Measurements from ENCODE around the gene RNF220. TPM values are rescaled to one million over a fixed set of nuclear protein-coding genes. Genes with fewer than 3 reads are reported as not detected.

The RNF220 gene
- total RNA-seq, 1 donor from 2014 or later: 83.7 TPM

DNA sequence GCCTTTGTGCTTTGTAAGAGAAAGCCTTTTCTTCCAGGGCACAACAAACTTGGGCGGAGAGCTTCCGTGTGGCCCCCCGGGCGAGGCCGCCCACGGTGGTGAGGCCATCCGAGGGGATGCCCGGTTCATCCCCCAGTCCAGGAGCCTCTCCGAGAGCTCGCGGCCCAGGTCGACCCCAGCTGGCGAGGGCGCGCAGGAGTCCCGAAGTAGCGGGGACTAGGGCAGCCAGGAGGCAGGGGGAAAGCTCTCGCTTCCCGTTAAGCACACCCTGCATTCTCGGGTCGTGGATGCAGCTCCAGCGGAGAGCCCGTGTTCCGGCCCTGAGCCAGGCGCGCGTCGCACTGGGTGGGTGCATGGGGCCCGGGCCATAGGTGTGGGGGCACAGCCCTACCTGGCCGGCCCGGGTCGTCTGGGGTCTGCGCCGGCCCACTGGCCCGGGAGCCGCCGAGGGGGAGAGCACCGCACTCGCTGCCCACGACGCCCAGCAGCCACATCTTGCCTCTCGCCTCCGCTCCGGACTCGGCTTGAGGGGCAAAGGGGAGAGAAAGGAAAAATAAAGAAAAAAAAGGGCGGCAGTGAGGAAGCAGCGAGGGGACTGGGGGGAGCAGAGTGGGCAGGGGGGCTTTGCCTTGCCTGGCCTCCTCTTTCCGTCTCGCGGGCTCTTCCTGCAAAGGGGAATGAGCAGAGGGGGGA lies 1.8 kb downstream of the RNF220 start:
- intact Hi-C loops (cut with micrococcal nuclease): no loop called here

DNA sequence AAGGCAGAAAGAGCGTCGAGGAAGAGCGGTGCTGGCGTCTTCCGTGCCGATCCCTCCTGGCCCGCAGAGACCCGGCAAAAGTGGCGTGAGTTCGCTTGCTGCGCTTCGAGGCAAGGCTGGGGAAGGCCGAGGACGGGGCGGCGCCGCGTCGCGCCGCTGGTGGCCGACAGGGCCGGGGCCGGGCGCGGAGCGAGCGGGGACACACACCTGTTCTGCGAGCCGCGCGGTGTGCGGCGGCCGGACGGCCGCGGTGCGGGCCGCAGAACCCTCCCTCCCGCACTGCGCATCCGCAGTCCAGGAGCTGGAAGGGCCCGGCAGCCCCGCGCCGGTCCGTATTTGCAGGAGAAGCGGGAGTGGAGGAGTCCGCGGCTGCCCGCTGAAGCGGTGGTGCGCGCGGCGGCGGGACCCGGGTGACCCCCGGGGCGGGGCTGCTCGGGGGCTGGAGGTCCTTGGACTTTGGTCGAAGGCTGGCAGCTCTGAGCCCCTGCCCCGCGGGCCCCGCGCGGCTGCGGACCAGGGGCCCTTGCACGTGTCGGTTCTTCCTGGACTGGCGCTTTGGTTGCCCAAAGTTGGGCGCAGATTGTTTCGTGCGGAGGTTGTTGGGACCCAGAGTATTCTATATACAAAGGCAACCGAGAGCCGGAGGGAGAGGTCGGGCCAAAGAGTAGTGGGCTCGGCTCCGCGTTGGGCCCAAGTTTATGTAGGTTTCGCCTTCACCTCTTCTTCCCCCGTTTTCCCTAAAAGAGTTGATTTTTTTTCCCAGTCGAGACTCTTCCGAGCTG lies 2.6 kb downstream of the RNF220 start:
- intact Hi-C loops (cut with micrococcal nuclease): no loop called here

DNA sequence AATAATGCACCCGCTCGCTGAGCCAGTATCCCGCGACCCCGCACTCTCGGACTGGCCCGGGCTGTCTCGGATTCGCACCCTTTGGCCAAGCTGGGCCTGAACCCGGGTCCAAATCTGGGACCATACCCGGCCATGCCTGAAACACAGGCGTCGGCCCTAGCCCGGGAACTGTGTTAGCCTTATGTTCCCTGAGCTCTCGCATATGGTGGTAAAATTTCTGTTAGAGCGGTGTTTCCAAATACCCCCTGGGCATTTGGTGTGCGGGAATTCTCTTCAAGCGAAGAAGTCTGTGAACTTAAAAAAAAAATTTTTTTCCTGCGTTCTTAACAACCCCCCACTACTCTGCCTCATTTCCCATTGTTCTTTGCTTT lies 3.1 kb downstream of the RNF220 start:
- intact Hi-C loops (cut with micrococcal nuclease): no loop called here

DNA sequence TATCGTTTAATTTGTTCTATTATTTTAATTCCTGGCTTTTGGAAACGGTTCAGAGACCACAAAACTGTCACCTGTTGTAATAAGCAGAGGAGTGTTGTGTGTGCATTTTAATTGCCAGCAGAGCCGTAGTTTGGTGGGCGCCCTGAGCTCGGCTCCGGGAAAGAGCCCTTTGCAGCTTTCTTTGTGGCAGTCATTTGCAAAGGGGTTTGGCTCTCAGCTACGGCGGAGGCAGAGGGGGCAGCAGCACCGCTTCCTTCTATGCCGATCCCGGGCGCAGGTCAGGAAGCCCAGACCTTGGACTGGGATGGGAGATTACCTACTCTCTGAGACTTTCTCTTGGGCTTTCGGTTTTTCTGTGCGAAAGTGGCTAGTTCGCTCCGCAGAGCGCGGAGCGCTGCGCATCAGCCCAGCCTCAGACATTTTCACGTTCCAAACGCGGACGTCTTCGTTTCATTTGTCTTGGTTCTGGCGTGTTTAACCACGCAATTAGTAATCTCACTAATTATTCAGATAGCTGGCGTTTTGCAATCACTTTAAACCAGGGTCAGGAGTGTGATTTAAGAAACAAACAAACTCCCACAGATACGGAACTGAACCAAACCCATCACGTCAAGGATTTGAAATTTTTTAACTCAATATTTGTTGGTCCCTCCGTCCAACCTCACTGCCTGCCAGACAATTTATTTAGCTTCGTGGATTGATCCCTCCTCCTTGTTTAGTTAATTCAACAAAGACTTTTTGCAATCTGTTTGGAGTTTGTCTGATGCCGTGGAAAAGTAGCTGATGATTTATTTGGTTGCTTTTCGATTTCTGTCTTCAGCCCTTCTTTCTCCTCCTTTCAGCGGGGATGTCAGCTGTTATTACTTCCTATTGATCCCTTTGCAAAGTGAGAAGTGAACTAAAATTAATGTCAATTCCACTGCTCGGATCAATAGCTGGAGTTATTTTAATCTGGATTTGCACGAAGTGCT lies 3.9 kb downstream of the RNF220 start:
- intact Hi-C loops (cut with micrococcal nuclease): no loop called here

DNA sequence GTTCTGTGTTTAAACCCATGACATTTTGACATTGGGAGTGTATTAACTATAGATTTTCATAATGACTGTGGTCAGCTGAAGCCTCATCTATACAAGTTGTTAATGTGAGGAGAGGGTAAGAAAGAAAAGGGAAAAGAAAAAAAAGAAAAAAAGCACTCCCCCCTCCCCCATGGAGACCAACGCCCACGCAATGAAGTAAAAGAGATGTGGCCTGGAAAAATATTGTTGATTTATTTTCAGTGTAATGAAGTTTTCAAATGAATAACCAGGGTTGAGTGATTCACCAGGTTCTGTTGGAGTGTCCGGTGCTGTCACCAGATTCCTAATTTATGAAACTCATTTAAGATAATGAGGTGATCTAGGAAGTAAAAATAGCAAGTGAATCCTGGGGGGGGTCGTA lies 4.7 kb downstream of the RNF220 start:
- intact Hi-C loops (cut with micrococcal nuclease): no loop called here

DNA sequence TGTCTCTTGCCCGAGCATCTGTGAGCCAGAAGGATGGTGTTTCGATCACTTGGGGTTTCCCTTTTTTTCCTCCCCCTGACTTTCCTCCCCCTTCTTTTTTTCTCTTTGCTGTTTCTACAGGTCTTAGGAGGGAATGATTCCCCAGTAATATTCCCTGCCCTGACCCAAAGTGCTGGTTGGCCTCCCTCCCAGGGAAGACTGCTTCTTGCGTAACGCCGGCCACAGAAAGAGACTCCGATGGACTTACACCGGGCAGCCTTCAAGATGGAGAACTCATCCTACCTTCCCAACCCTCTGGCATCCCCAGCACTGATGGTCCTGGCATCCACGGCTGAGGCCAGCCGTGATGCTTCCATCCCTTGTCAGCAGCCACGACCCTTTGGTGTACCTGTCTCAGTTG lies 6.8 kb downstream of the RNF220 start:
- intact Hi-C loops (cut with micrococcal nuclease): no loop called here

DNA sequence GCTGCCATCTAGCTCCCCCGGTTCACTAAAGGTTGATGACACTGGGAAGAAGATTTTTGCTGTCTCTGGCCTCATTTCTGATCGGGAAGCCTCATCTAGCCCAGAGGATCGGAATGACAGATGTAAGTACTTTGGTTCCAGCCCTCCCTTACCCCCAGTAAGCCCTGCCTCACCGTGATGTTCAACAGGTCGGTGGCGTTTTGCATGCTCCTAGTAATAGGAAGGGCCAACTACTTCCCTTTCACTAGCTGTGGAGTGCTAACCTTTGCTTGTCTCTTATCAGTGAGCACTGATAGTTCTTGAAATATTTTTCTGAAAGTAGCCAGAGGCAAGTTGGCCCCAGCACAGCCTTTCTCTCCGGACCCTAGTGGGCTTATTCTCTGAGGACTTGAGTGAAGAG lies 7.5 kb downstream of the RNF220 start:
- intact Hi-C loops (cut with micrococcal nuclease): no loop called here

DNA sequence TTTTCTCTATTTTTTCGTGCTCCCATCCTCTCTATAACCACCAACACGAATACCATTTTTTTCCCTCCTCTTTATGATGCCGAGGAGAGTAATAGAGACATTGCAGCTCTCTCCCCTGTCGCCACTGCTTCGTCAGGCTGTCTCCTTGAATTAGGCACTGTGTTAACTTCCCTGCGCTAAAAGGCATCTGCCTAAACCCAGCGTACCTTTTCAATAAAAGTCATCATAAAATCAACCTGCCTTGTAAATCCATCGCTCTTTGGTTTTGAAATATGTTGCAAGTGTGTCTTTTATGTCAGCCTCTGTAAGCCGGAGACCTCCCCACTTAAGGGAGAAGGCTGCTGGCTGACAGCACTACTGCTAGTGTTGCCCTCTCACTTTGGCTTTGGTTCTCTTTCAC lies 8.7 kb downstream of the RNF220 start:
- intact Hi-C loops (cut with micrococcal nuclease): no loop called here

DNA sequence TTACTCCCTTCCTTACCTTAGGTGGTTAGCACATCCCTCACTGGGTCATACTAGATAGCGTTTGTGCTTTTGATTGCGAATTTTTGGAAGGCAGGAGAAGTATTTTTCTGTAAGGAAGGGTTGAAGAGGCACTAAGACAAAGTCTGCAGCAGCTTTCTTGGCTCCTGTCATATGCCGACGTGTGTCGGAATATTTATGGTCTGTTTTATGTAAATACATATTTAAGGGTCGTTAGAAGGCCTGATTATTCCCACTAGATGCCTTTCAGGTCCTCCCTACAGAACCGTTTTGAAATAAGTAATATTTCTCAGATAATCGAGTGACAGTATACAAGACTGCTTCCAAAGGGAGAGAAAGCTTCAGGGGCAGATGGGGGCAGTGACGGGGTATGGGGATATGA lies 10.0 kb downstream of the RNF220 start:
- intact Hi-C loops (cut with micrococcal nuclease): no loop called here

DNA sequence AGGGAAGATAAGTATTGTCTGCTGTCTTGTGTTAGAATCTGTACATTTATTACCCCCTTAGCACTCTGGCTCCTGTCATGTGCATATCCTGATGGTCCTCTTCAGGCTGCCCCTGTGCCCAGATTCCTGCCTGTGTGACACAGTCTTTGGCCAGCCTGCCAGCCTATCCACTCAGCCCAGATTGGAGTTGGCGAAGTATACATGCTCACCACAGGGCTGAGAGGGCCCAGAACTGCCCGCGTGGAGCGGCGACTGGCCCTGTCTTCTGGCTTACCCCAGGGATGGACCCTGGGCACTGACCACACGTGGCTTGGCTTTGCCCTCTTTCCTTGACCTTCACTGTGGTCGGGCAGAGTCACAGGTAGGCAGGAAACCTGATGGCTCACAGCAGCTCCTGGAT lies 11.4 kb downstream of the RNF220 start:
- intact Hi-C loops (cut with micrococcal nuclease): no loop called here

DNA sequence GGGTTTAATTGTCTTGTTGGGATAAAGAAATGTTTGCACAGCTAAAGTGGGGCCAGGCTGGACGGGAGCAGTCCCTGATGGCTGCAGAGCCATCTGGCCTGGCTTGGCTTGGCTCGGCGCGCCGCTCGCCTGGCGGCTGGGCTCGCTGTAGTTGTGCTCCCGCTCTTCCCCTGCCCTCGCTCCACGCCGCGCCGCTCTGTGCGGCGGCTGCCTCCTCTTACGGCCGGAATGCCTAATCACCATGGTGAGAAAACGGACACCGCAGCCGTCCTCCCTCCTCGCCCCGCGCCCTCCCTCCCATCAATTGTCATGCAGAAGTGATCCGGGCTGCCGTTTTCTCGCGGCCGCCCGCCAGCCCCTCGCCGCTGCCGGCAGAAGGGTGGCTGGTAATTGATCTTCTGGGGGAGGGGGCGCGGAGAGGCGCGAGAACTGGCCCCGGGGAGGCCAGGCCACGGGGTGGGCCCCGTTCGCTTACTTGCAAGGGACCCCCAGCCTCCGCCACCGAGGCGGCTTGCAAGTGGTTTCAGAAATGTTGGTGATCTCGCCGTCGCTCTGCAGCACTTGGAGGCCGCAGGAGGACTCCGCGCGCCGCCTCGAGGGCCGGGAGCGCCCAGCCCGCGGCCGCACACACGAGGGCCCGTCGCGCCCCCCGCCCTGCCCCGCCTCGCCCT lies 12.4 kb downstream of the RNF220 start:
- intact Hi-C loops (cut with micrococcal nuclease): loop anchor here (2.0 kb wide), 1 partner anchor 13 kb away; the partner anchor contains the start of gene RNF220

DNA sequence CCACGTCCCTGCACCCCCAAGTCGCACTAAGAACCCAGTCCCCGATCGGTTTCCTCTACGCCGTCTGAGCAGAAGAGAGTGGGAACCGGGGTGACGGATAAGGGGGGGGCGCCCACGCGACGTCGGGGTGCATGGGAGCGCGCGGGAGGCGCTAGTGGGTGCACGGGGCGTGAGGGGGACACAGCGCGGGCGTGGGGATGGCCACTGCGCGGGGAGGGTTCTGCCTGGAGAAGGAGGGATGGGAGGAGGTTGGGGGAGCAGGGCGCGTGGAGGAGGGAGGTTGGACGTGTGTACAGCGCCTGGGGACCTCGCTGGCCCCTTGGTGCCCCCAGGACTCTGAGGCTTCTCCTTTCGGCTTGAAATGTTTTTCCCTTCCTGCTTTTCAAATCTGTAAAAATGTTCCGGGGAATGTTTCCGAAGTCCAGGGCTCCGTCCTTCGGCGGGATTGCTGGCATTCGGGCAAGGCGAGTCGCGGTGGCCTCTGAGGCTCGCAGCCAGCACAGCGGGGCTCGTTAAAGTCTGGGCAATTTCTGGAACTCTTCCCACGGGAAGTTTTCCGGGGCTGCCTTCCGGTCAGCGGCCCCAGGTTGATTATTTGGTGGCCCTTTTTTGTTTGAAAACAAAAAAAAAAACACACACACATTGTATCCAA lies 13.1 kb downstream of the RNF220 start:
- intact Hi-C loops (cut with micrococcal nuclease): loop anchor here (2.0 kb wide), 1 partner anchor 13 kb away; the partner anchor contains the start of gene RNF220

DNA sequence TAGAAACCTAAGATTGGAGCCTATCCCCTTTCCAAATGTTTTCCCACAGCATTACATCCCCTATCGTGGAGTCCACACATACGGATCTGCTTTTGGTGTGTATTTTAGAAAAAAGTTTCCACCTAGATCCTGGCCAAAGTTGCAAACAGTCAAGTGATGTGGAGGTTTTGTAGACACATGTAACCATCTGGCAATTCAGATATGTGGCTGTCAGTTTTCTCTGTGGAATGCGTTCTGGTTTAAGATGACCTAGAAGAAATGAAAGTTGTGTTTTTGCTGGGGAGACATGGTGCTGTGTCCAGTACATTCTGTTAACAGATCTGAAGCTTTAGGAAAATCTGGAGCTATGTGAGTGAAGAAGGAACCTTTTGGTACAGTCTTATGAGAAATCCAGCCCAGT lies 14.8 kb downstream of the RNF220 start:
- intact Hi-C loops (cut with micrococcal nuclease): loop anchor here (2.0 kb wide), 1 partner anchor 15 kb away; the partner anchor contains the start of gene RNF220

DNA sequence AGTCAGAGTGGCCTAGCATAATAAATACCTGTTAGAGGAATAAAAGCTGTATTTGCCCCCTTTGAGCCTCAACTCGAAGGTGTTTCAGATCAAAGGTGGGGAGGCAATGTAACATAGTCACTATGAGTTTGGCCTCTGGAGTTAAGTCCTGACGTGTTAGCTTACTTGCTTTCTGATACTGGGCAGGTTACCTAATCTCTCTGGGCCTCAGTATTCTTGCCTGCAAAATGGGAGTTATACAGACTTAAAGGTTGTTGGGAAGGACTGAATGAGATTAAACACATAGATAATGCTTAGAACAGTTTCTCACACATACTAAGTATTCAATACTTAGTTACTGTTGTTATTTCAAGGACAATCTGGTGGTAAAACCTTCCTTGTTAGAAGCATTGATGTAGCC lies 15.5 kb downstream of the RNF220 start:
- intact Hi-C loops (cut with micrococcal nuclease): no loop called here

DNA sequence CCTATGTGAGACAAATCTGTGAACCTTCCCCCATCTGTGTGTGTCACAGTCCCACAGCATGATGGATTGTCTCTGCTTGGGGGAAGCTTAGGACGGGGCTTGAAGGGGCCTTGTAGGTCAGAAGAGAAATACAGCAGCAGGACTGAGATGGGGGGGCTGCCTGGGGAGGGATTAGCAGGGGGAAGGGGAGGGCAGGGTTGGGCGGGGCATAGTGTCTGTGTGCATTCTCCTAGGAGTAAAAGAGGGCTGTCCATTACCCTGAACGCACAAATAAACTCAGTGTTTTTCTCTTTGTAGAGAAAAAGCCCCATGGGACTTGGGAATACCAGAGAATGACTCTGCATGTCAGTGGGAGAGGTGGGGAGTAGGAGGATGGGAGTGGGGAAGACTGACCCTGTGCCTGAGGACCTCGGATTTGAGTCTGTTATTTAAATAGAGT lies 16.4 kb downstream of the RNF220 start:
- intact Hi-C loops (cut with micrococcal nuclease): no loop called here

DNA sequence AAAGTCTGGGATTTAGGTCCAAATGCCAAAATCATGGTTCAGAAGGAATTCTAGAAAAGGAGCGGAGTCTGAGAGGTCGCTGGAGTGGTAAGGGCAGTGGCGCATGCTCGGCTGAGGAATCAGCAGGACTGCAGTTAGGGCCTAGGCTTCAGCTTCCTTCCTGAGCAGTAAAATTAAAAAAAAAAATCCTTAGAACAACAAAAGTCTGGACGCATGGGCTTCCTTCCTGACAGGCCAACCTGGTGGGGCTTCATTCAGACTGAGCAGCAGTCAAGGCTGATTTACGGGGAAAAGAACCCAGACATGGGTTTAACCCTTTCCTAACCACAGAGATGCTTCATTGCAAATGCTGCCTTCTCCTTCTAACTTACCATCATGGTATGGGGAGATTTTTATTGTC lies 17.1 kb downstream of the RNF220 start:
- intact Hi-C loops (cut with micrococcal nuclease): no loop called here

DNA sequence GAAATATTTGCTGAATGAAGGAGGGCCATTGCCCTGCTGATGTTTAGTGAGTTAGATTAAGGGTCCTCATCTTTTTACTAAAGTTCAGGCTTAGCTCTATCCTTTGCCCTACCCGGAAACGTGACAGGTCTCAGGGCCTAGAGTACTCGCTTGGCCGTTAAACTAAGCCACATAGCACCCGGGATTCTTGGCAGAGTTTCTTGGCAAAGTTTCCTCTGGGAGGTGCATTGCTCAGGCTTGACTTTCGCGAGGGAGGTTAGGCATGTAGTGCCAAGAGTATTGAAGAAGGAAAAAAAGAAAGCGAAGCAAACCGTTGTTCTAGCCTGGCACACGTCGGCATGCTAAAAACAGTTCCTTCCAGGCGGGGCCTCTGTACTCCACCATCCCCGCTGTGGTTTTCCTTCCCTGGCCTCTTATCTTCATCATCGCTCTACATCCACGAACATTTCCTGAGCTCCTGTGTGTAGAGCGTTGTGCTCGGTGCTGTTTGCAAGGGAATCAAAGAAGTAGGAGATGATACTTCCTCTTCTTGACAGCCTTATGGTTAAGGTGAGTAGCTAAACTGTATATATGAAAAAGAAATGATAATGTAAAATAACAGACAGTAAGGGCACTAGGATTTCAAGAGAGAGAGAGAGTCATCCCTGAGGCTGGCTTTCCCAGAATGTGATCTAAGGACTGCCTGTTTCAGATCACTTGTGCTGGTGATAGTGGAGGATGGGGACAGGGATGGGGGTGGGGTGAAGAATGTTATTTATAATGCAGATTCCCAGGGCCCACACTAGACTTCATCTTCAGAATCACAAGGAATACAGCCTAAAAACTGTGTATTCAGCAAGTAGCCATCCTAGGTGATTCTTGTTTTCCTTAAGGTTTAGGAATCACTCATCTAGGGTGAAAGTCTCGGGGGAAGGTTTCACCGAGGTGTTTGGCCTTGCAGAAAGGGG lies 18.8 kb downstream of the RNF220 start:
- intact Hi-C loops (cut with micrococcal nuclease): no loop called here

DNA sequence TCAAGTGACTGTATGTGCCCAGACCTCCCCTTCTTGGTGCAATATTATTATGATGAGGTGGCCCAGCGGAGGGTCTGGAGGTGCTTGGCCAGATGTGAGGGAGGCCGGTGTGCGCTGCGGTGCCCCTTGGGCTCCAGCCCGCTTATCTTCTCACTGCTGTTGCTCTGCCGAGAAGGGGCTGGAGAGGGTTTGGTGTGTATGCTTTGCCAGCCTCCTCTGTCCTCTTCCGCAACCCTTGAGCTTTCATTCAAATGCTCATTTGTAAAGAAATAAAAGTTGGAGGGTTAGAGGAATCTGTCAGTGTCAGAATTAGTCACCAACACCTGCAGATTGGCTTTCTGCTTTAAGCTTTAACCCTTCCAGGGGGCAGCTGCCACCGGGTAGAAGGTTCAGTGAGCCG lies 19.7 kb downstream of the RNF220 start:
- intact Hi-C loops (cut with micrococcal nuclease): no loop called here

DNA sequence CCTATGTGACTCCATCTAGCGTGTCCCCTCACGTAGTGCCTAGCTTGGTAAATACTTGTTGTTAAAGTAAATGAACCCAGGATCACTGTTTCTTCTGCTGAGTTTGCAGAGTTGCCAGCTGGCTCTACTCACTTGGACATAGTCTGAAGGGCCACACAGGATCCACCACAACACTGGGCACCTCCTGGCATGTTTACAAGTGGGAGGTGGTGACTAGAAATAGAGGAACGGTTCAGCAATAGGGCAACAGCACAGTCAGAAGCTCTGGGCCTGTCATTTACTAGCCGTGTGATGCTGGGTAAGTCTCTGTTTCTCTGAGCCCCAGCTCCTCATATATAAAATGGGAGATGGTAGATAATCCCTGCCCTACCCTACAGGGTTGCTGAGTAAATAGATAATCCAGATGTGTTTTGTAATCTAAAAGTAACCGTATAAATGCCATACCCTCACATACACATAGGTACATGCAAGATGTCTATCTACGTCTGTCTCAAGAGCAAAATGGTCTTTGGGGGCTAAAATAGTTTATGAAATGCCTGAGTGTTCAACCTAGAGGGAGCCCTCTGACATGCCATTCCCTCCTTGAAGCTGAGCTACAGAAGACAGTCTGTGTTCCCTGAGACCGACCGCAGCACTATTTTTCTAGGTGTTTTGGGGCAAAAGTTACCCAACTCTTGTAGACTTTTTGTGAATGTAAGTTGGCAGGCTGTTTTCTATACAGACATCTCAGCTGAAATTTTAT lies 20.5 kb downstream of the RNF220 start:
- intact Hi-C loops (cut with micrococcal nuclease): no loop called here

Measured in T-helper 2 cell treated with Interferon-gamma antibody and Interleukin-4, amounts not matched to agents 100 ng/mL and 5 ng/mL, for 36 hours (primary cell).